SU-DHL-6 (cell line): Measurements from ENCODE around the gene BUB1.

Source experiments
- CTCF ChIP-seq: fragments of 200-600 bp; sonication (generic); IDR thresholded peaks from one replicate; pipeline ENCODE4 v1.5.1; 2017; ENCODE audit warnings: antibody characterized with exemption, mild to moderate bottlenecking, low read length, moderate library complexity; ENCODE audit not compliant: insufficient read depth, poor library complexity, severe bottlenecking
- EZH2phosphoT487 ChIP-seq: fragments of 200-600 bp; sonication (generic), shearing (Covaris generic); conservative IDR thresholded peaks from 2 replicates; pipeline ENCODE4 v1.6.1; 2018; ENCODE audit warnings: mild to moderate bottlenecking, antibody characterized with exemption, low read length, moderate library complexity, mixed read lengths

DNA sequence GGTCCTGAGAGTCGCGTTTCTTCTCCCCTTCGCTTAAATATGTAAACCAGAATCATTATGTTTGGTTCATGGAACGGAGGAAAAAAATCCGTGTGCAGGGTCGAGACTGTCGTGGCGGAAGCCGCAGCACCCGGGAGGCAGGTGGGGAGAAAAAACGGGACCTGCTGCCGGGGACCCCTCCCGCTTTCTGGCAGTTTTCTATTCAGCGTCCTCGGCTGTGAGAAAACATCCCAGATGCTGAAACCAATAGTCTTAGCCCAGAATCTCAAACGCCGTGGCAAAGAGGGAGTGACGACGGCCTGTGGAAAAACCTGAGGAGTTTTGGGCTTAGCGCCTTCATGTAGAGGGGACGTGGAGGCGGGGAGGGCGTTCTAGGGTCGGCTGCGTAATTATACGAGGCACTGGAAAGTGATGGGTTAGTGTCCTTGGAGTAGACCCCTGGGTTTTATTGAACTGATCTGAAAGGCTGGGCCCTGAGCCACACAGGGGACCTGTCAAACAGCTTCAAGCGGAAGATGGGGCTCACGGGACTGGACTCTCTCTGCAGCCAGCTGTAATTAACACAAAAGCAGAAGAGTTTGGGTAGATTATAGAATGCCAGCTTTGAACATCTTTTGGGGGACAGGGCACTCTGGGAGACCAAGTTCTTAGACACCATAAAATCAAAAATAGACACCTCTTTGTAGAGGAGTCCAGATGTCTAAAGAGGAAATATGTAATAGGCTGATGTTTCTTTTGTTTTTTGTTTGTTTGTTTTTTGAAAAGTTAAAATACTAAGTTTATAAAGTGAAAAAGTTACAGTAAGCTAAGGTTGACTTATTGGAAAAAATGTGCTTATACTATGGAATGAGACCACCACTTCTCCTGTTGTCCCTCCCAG is 834 bp upstream of the BUB1 start:
- TF ChIP-seq CTCF = no peak
- no peak for TF ChIP-seq EZH2phosphoT487
